H1 (cell line): Measurements from ENCODE around the gene KRTAP2-3. TPM values are rescaled to one million over a fixed set of nuclear protein-coding genes. Genes with fewer than 3 reads are reported as not detected.

Experiments used
- CTCF ChIA-PET: fragments of 300-600 bp; sonication (Branson Sonifier 250); formaldehyde crosslinking; loops from one replicate; lab custom pipeline; 2021; ENCODE audit not compliant: partially characterized antibody; lab: Charles Lee
- POLR2A ChIA-PET: fragments of 300-600 bp; sonication (Branson Sonifier 250); formaldehyde crosslinking; loops from one replicate; lab custom pipeline; 2021; ENCODE audit warnings: inconsistent platforms; ENCODE audit not compliant: partially characterized antibody; lab: Charles Lee
- DNase-seq, 2 experiments: peaks; one replicate each; pipeline versions ENCODE4 v3.0.0 to v3.0.0-alpha.2; 2010 to 2022; ENCODE audit warnings: low spot score in 2 of 2, low read depth in 1 of 2, mixed read lengths in 1 of 2
- FAIRE-seq: peaks from 2 replicates; lab custom pipeline; 2011; peaks lifted over from hg19 to GRCh38; lab: Jason Lieb, UNC
- H2AFZ ChIP-seq: 2 replicates; pipeline ENCODE4 v1.8.1; 2012; ENCODE audit warnings: low read length, inconsistent platforms
- H2AK5ac ChIP-seq: 2 replicates; pipeline ENCODE4 v1.6.1; 2013; ENCODE audit warnings: low read depth, low read length
- H2BK120ac ChIP-seq: replicated peaks from 2 replicates; pipeline ENCODE3; 2013; ENCODE audit warnings: low read depth, low read length, inconsistent platforms
- H2BK12ac ChIP-seq: 2 replicates; pipeline ENCODE4 v1.6.1; 2013; ENCODE audit warnings: low read depth, low read length
- H2BK15ac ChIP-seq: 2 replicates; pipeline ENCODE4 v1.6.1; 2013; ENCODE audit warnings: low read length
- H2BK20ac ChIP-seq: 2 replicates; pipeline ENCODE4 v1.6.1; 2013; ENCODE audit warnings: low read length
- H2BK5ac ChIP-seq: 2 replicates; pipeline ENCODE4 v1.6.1; 2013; ENCODE audit warnings: low read depth, low read length
- H3K14ac ChIP-seq: 2 replicates; pipeline ENCODE4 v1.6.1; 2013; ENCODE audit warnings: inconsistent platforms; ENCODE audit not compliant: insufficient read length
- H3K18ac ChIP-seq: 2 replicates; pipeline ENCODE4 v1.6.1; 2013; ENCODE audit warnings: low read length; ENCODE audit errors: extremely low read depth
- H3K23ac ChIP-seq: 2 replicates; pipeline ENCODE4 v1.6.1; 2013; ENCODE audit warnings: inconsistent platforms; ENCODE audit not compliant: insufficient read length
- H3K23me2 ChIP-seq: 2 replicates; pipeline ENCODE4 v1.6.1; 2013; ENCODE audit warnings: low read depth, low read length
- H3K27ac ChIP-seq: 2 replicates; pipeline ENCODE4 v1.6.1; 2011; ENCODE audit warnings: low read depth, low read length, inconsistent platforms
- H3K27me3 ChIP-seq, 4 experiments: replicated peaks in 1 of 4; 1 replicate in 1 of 4; 2 replicates in 3 of 4; pipeline versions ENCODE4 v1.6.1 to v1.8.1; 2011 to 2013; ENCODE audit warnings: low read length in 3 of 4, mild to moderate bottlenecking in 3 of 4, inconsistent platforms in 2 of 4, mixed read lengths in 2 of 4, moderate library complexity in 1 of 4; ENCODE audit not compliant: control insufficient read depth in 3 of 4, insufficient read depth in 3 of 4; ENCODE audit errors: extremely low read depth in 1 of 4
- H3K36me3 ChIP-seq, 4 experiments: 2 replicates each; pipeline versions ENCODE4 v1.6.1 to v1.8.1; 2011 to 2013; ENCODE audit warnings: mild to moderate bottlenecking in 4 of 4, low read length in 3 of 4, moderate library complexity in 2 of 4, control low read depth in 1 of 4, inconsistent platforms in 1 of 4; ENCODE audit not compliant: insufficient read depth in 4 of 4, control insufficient read depth in 2 of 4
- H3K4ac ChIP-seq: replicated peaks from 2 replicates; pipeline ENCODE3; 2013; ENCODE audit warnings: low read length, low read depth, mixed read lengths, inconsistent platforms; ENCODE audit not compliant: insufficient read length
- H3K4me1 ChIP-seq, 4 experiments: replicated peaks in 1 of 4; 1 replicate in 1 of 4; 2 replicates in 3 of 4; pipeline versions ENCODE4 v1.6.1 to v1.8.1; 2011 to 2013; ENCODE audit warnings: low read length in 3 of 4, inconsistent platforms in 2 of 4, mixed read lengths in 1 of 4; ENCODE audit not compliant: insufficient read depth in 4 of 4, control insufficient read depth in 3 of 4
- H3K4me2 ChIP-seq, 2 experiments: 2 replicates each; pipeline versions ENCODE4 v1.6.1 to v1.8.1; 2011 to 2013; ENCODE audit warnings: low read depth in 2 of 2, low read length in 2 of 2, control low read depth in 1 of 2, inconsistent platforms in 1 of 2, mild to moderate bottlenecking in 1 of 2; ENCODE audit not compliant: insufficient read depth in 1 of 2
- H3K4me3 ChIP-seq, 4 experiments: fragments of 200-600, 300-600 bp in 1 of 4; sonication (generic), shearing (Covaris generic), sonication (Bioruptor Twin) in 1 of 4; 2 replicates each; pipeline versions ENCODE4 v1.5.1 to v1.8.1; 2011 to 2016; ENCODE audit warnings: low read length in 4 of 4, low read depth in 3 of 4, control low read depth in 2 of 4, inconsistent platforms in 2 of 4, mild to moderate bottlenecking in 2 of 4, mixed read lengths in 1 of 4, moderate library complexity in 1 of 4; ENCODE audit not compliant: insufficient read depth in 2 of 4; ENCODE audit errors: extremely low read depth in 1 of 4
- H3K56ac ChIP-seq: replicated peaks from 2 replicates; pipeline ENCODE3; 2013; ENCODE audit warnings: low read depth, mild to moderate bottlenecking, mixed read lengths, low read length, inconsistent platforms; ENCODE audit not compliant: insufficient read length
- H3K79me1 ChIP-seq: 2 replicates; pipeline ENCODE4 v1.6.1; 2013; ENCODE audit warnings: low read depth, low read length, control low read depth
- H3K79me2 ChIP-seq, 2 experiments: 2 replicates each; pipeline versions ENCODE4 v1.6.1 to v1.8.1; 2012 to 2013; ENCODE audit warnings: low read length in 2 of 2, mild to moderate bottlenecking in 2 of 2, inconsistent platforms in 1 of 2; ENCODE audit not compliant: insufficient read depth in 2 of 2, control insufficient read depth in 1 of 2
- H3K9ac ChIP-seq, 4 experiments: replicated peaks in 1 of 4; 1 replicate in 1 of 4; 2 replicates in 3 of 4; pipeline versions ENCODE4 v1.6.1 to v1.8.1; 2011 to 2013; ENCODE audit warnings: low read depth in 3 of 4, low read length in 3 of 4, control low read depth in 2 of 4, mild to moderate bottlenecking in 2 of 4, moderate library complexity in 2 of 4, inconsistent platforms in 1 of 4; ENCODE audit errors: extremely low read depth in 1 of 4
- H3K9me3 ChIP-seq, 2 experiments: 2 replicates each; pipeline versions ENCODE4 v1.6.1 to v1.8.1; 2012 to 2013; ENCODE audit warnings: mild to moderate bottlenecking in 2 of 2, moderate library complexity in 2 of 2, control low read depth in 1 of 2, inconsistent platforms in 1 of 2, low read depth in 1 of 2, low read length in 1 of 2, mixed read lengths in 1 of 2; ENCODE audit not compliant: insufficient read depth in 2 of 2
- H4K20me1 ChIP-seq, 2 experiments: replicated peaks in 1 of 2; 2 replicates each; pipeline versions ENCODE3 to v1.8.1; 2011 to 2013; ENCODE audit warnings: inconsistent platforms in 2 of 2, low read length in 2 of 2, mild to moderate bottlenecking in 1 of 2; ENCODE audit not compliant: insufficient read depth in 2 of 2, control insufficient read depth in 1 of 2
- H4K5ac ChIP-seq: 2 replicates; pipeline ENCODE4 v1.6.1; 2013; ENCODE audit warnings: low read length, low read depth, mixed read lengths, inconsistent platforms; ENCODE audit not compliant: insufficient read length
- H4K8ac ChIP-seq: 2 replicates; pipeline ENCODE4 v1.8.0; 2013; ENCODE audit warnings: mild to moderate bottlenecking, moderate library complexity, low read length, inconsistent platforms; ENCODE audit not compliant: insufficient read depth; ENCODE audit errors: extremely low read depth
- H4K91ac ChIP-seq: replicated peaks from 2 replicates; pipeline ENCODE3; 2013; ENCODE audit warnings: low read length, mixed read lengths, inconsistent platforms; ENCODE audit not compliant: insufficient read length
- HDAC2 ChIP-seq, 2 experiments: fragments of 300-600 bp in 1 of 2; sonication (generic) in 1 of 2; IDR thresholded peaks; 2 replicates each; pipeline ENCODE4 v1.6.1; 2011 to 2012; ENCODE audit warnings: low read depth in 2 of 2, low read length in 2 of 2, mild to moderate bottlenecking in 2 of 2, moderate library complexity in 2 of 2, borderline replicate concordance in 1 of 2, inconsistent platforms in 1 of 2
- POLR2AphosphoS5 ChIP-seq: IDR thresholded peaks from 2 replicates; pipeline ENCODE4 v1.6.1; 2011; ENCODE audit warnings: low read depth, low read length
- POU5F1 ChIP-seq: IDR thresholded peaks from 2 replicates; pipeline ENCODE4 v1.6.1; 2011; ENCODE audit warnings: low read depth, mild to moderate bottlenecking, low read length, moderate library complexity
- SIRT6 ChIP-seq: IDR thresholded peaks from one replicate; pipeline ENCODE4 v1.7.1; 2012; ENCODE audit warnings: low read length, inconsistent platforms
- ZNF274 ChIP-seq: IDR thresholded peaks from 2 replicates; pipeline ENCODE4 v1.7.0; 2012; ENCODE audit warnings: low read length, borderline replicate concordance; ENCODE audit errors: extremely low read depth
- WGBS, 2 experiments: shearing (Covaris generic) in 1 of 2; methylation state at CpG; one replicate each; pipeline versions ENCODE4 v1.1.6 to v1.1.7; 2013 to 2015; ENCODE audit warnings: low lambda C conversion rate in 2 of 2, mixed read lengths in 2 of 2, inconsistent platforms in 1 of 2, low coverage in 1 of 2, missing lambda C conversion rate in 1 of 2; ENCODE audit not compliant: insufficient replicate concordance in 2 of 2, insufficient coverage in 1 of 2, insufficient read length in 1 of 2; ENCODE audit errors: extremely low coverage in 1 of 2, missing lambda C conversion rate in 1 of 2; 5-methylcytosine and 5-hydroxymethylcytosine counted together
- polyA plus RNA-seq, 7 experiments: library from polyadenylated mRNA; depleted of rRNA in 3 of 7; stranded (reverse) in 5 of 7; unstranded in 2 of 7; fragments of >200 nt in 5 of 7; fragments of 200-250 nt in 2 of 7; gene quantifications; 1 replicate in 5 of 7; 2 replicates in 1 of 7; 4 replicates in 1 of 7; pipeline versions ENCODE4 v1.2.1 to v1.2.3, GENCODE V29; 2011 to 2013; ENCODE audit warnings: missing spikeins in 2 of 7, mixed read lengths in 2 of 7
- total RNA-seq: library from RNA; stranded (reverse); fragmentation: NEBNext Ultra II Directional; extraction: Animal tissue kit (Norgen Biotek cat#: 25700); gene quantifications from 2 replicates; pipeline ENCODE4 v1.2.1, GENCODE V29; 2021
- TF ChIP-seq, protein P1 (sequence below): IDR thresholded peaks from 2 replicates; pipeline ENCODE4 v1.6.1; 2012; ENCODE audit warnings: low read length, inconsistent platforms
- TF ChIP-seq, protein P2 (sequence below), 3 experiments: IDR thresholded peaks; 1 replicate in 2 of 3; 2 replicates in 1 of 3; pipeline versions ENCODE4 v1.5.1 to v1.6.1; 2011; ENCODE audit warnings: low read length in 3 of 3, mild to moderate bottlenecking in 3 of 3, inconsistent platforms in 2 of 3, low read depth in 1 of 3, moderate library complexity in 1 of 3; ENCODE audit not compliant: insufficient read depth in 1 of 3; ENCODE audit errors: control extremely low read depth in 1 of 3

KRTAP2-3 gene
- total and polyA plus RNA-seq, 2 of the 8 experiments (the other 6 are each of a cell fraction or from before 2014, with no cell fraction given) = not detected

DNA sequence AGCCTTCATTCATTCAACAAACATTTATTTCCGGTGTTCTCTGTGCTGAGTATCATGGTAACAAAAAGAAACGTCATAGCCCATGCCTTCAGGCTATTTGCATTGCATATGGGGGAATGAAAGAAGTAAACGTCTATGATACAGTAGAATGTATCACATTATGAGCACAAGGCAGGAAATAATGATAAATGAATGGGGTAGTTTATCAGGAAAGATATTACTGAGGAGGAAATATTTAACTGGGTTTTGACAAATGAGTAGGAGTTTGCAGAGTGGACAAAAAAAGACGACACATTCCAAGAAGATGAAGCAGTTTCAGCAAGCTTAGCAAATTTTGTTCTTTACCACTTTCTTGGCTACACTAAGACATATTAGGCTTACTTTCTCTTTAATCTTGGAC, 22.7 kb upstream of the KRTAP2-3 start:
- Histone ChIP-seq H2AK5ac (no peak overlapping the region), H2AFZ (no peak overlapping the region), H2BK120ac (no peak overlapping the region), H4K91ac (no peak overlapping the region), H3K79me1 (no peaks in the 10 kb centered on the region), H3K27ac (no peak overlapping the region), H2BK12ac (no peak overlapping the region), H3K23me2 (no peaks in the 10 kb centered on the region), H3K4me1 (peaks cover 0 to 1% (median 0%) of the 10 kb centered on the region in 4 experiments; a peak in 1 of 7 replicates), H2BK5ac (no peak overlapping the region), H3K14ac (no peak overlapping the region)
- POLR2A ChIA-PET = no interaction called here
- 60% methylated on average over 4 of the region's 4 CpGs; no CpG with 5 or more reads in 1 of the 2 experiments for WGBS, 2 experiments
- TF ChIP-seq, protein P1, sequence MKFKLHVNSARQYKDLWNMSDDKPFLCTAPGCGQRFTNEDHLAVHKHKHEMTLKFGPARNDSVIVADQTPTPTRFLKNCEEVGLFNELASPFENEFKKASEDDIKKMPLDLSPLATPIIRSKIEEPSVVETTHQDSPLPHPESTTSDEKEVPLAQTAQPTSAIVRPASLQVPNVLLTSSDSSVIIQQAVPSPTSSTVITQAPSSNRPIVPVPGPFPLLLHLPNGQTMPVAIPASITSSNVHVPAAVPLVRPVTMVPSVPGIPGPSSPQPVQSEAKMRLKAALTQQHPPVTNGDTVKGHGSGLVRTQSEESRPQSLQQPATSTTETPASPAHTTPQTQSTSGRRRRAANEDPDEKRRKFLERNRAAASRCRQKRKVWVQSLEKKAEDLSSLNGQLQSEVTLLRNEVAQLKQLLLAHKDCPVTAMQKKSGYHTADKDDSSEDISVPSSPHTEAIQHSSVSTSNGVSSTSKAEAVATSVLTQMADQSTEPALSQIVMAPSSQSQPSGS = no peak
- TF ChIP-seq HDAC2 (IDR thresholded peaks at IDR 0.05; ENCODE audit: borderline replicate concordance in 1 of 2, low read depth in 2 of 2, low read length in 2 of 2) (no peak), POLR2AphosphoS5 (no peak), SIRT6 (no peak), ZNF274 (no peak), POU5F1 (no peak)
- TF ChIP-seq, protein P2, sequence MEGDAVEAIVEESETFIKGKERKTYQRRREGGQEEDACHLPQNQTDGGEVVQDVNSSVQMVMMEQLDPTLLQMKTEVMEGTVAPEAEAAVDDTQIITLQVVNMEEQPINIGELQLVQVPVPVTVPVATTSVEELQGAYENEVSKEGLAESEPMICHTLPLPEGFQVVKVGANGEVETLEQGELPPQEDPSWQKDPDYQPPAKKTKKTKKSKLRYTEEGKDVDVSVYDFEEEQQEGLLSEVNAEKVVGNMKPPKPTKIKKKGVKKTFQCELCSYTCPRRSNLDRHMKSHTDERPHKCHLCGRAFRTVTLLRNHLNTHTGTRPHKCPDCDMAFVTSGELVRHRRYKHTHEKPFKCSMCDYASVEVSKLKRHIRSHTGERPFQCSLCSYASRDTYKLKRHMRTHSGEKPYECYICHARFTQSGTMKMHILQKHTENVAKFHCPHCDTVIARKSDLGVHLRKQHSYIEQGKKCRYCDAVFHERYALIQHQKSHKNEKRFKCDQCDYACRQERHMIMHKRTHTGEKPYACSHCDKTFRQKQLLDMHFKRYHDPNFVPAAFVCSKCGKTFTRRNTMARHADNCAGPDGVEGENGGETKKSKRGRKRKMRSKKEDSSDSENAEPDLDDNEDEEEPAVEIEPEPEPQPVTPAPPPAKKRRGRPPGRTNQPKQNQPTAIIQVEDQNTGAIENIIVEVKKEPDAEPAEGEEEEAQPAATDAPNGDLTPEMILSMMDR (IDR thresholded peaks at IDR 0.05; ENCODE audit: control extremely low read depth in 1 of 3, insufficient read depth in 1 of 3, low read depth in 1 of 3, low read length in 3 of 3) = no peak
- TF ChIP-seq, all 59 proteins: peak for 0
- FAIRE-seq (no peak), DNase-seq (no peak)
- CTCF ChIA-PET = no interaction called here
- H3K36me3 ChIP-seq = no peaks in the 10 kb centered on the region
- H3K18ac ChIP-seq = no peak overlapping the region
- no peaks in the 10 kb centered on the region for H4K20me1 ChIP-seq
- H2BK15ac ChIP-seq = no peak overlapping the region
- no peak overlapping the region for H3K56ac ChIP-seq
- no peaks in the 10 kb centered on the region for H3K9me3 ChIP-seq
- no peak overlapping the region for H3K4ac ChIP-seq
- H3K79me2 ChIP-seq = no peaks in the 10 kb centered on the region
- H3K9ac ChIP-seq = no peak overlapping the region
- no peak overlapping the region for H4K8ac ChIP-seq
- H4K5ac ChIP-seq = no peak overlapping the region
- H3K4me3 ChIP-seq = no peak overlapping the region
- no peak overlapping the region for H2BK20ac ChIP-seq
- H3K23ac ChIP-seq = no peak overlapping the region
- no peak overlapping the region for H3K4me2 ChIP-seq
- H3K27me3 ChIP-seq = no peaks in the 10 kb centered on the region
